ENCODE measurements around the gene CD300A.

CD300A gene

DNA sequence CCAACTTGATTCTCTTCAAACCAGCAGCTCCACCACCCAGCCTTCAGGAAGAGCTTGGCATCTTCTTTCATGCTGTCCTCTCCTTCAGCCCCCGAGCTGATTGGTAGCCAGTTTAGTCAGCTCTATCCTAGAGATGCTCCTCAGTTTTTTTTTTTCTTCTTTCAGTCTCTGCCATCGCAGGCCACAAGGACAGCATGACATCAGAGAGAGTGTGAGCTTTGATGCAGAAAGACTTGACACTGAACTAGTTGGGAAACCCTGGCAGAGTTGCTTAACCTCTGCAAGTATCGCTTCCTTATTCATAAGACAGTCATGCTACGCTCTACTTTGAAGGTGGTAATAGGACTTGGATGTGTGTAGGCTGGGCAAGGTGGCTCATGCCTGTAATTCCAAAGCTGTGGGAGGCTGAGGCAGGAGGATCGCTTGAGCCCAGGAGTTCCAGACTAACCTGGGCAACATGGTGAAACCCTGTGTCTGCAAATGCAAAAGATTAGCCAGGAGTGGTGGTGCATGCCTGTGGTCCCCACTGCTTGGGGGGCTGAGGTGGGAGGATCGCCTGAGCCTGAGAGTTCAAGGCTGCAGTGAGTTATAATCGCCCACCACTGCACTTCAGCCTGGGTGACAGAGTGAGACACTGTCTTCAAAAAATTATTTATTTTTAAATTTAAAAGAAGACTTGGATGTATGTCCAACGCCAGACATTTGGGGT lies 62.2 kb downstream of the CD300A start:
- H3K4me3 Mint-ChIP-seq: no peak overlapping the region
- H3K27ac Mint-ChIP-seq: no peak overlapping the region
- H3K27me3 Mint-ChIP-seq (ENCODE audit: low read depth): peaks cover 44% of the 10 kb centered on the region
- no peaks in the 10 kb centered on the region for H3K9me3 Mint-ChIP-seq
- H3K4me1 Mint-ChIP-seq: no peaks in the 10 kb centered on the region
- TF ChIP-seq, protein P1, sequence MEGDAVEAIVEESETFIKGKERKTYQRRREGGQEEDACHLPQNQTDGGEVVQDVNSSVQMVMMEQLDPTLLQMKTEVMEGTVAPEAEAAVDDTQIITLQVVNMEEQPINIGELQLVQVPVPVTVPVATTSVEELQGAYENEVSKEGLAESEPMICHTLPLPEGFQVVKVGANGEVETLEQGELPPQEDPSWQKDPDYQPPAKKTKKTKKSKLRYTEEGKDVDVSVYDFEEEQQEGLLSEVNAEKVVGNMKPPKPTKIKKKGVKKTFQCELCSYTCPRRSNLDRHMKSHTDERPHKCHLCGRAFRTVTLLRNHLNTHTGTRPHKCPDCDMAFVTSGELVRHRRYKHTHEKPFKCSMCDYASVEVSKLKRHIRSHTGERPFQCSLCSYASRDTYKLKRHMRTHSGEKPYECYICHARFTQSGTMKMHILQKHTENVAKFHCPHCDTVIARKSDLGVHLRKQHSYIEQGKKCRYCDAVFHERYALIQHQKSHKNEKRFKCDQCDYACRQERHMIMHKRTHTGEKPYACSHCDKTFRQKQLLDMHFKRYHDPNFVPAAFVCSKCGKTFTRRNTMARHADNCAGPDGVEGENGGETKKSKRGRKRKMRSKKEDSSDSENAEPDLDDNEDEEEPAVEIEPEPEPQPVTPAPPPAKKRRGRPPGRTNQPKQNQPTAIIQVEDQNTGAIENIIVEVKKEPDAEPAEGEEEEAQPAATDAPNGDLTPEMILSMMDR (IDR thresholded peaks at IDR 0.05; ENCODE audit: unreplicated experiment in 3 of 3): no peak
- H3K36me3 Mint-ChIP-seq (ENCODE audit: low read depth): no peaks in the 10 kb centered on the region

DNA sequence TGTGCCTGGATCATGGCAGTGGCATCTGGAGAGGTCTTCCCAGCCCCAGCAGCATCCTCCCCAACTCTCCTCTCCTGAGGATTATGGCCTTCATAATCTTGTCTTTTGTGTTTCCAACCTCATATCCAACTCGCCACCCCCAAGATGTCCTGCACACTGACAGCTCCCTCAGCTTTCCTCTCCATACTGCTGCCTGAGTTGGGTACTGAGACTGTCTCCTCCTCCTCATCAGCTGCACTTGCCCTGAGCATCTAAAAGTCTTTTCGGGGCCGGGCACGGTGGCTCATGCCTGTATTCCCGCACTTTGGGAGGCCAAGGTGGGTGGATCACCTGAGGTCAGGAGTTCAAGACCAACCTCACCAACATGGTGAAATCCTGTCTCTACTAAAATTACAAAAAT lies 62.8 kb downstream of the CD300A start:
- no peaks in the 10 kb centered on the region for H3K9me3 Mint-ChIP-seq
- peaks cover 42% of the 10 kb centered on the region for H3K27me3 Mint-ChIP-seq (ENCODE audit: low read depth)
- no peaks in the 10 kb centered on the region for H3K4me1 Mint-ChIP-seq
- no peak overlapping the region for H3K27ac Mint-ChIP-seq
- TF ChIP-seq, protein P1 (IDR thresholded peaks at IDR 0.05; ENCODE audit: unreplicated experiment in 3 of 3): no peak
- no peaks in the 10 kb centered on the region for H3K36me3 Mint-ChIP-seq (ENCODE audit: low read depth)
- H3K4me3 Mint-ChIP-seq: no peak overlapping the region

DNA sequence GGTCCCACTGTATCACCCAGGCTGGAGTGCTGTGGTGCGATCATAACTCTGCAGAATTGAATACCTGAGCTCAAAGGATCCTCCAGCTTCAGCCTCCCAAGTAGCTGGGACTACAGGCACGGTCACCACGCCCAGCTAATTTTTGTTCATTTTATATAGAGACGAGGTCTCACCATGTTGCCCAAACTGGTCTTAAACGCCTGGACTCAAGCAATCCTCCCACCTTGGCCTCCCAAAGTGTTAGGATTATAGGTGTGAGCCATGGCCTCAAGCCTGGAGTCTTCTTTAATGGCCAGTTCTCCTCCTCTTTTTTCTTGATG lies 64.4 kb downstream of the CD300A start:
- no peaks in the 10 kb centered on the region for H3K36me3 Mint-ChIP-seq (ENCODE audit: low read depth)
- H3K4me1 Mint-ChIP-seq: no peaks in the 10 kb centered on the region
- H3K27ac Mint-ChIP-seq: no peak overlapping the region
- TF ChIP-seq, protein P1 (IDR thresholded peaks at IDR 0.05; ENCODE audit: unreplicated experiment in 3 of 3): no peak
- H3K27me3 Mint-ChIP-seq (ENCODE audit: low read depth): peaks cover 34% of the 10 kb centered on the region
- peaks cover 4% of the 10 kb centered on the region for H3K9me3 Mint-ChIP-seq
- no peak overlapping the region for H3K4me3 Mint-ChIP-seq

DNA sequence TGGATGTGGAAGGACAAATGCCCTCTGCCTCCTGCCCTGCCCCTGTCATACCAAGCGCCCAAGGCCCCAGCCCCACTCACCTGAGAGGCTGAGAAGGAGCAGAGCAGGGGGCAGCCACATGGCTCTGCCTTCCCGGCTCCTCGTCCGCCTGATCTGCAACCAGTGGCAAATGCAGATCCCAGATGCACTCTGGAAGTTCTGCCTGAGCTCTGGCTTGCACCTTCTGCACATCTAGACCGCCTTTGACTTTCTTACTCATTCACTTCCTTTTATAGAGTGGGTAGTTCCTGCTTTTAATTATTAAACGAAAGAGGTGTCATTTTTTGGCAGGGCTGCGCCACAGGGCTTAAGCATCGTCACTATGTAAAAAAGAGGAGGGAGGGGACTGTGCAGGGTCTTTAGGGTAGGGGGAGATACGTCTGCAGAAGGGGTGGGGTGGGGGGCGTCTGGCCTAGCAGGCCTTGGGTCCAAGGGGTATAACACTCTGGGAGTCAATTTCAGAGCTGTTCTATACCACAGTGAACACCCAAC lies 64.9 kb downstream of the CD300A start, which contains the start of gene CD300LB:
Gene CD300LB, minus strand, starts transcription at position 245 of the 531 bp plus-strand sequence. Its CDS starts 125 bp downstream, at position 120.
- Mint-ChIP-seq H3K27me3 (ENCODE audit: low read depth) (peaks cover 29% of the 10 kb centered on the region), H3K27ac (no peak within 1 kb of the TSS), H3K9me3 (peaks cover 4% of the 10 kb centered on the region), H3K4me1 (no peaks in the 10 kb centered on the region), H3K4me3 (no peak within 1 kb of the TSS), H3K36me3 (ENCODE audit: low read depth) (no peaks in the 10 kb centered on the region)
- TF ChIP-seq, protein P1 (IDR thresholded peaks at IDR 0.05; ENCODE audit: unreplicated experiment in 3 of 3): no peak

DNA sequence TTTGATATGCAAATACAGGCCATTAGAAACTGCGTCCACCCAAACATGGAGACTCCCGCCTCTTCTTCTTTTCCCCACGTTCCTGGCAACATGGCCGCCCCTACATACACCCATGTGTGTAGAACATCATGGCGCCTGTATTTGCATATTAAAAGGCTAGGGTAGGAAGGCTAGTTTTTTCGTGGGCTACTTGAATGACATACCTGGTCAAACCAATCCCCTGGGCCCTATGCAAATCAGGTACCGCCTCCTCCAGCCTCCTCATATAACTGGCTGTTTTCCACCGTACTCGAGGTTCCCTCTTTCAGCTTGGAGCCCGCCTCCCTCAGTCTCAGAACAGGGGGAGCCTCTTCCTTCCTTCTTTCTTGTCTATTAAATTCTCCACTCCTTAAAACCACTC lies 65.7 kb downstream of the CD300A start:
- TF ChIP-seq, protein P1 (IDR thresholded peaks at IDR 0.05; ENCODE audit: unreplicated experiment in 3 of 3): no peak
- Mint-ChIP-seq H3K9me3 (peaks cover 4% of the 10 kb centered on the region), H3K36me3 (ENCODE audit: low read depth) (no peaks in the 10 kb centered on the region), H3K4me3 (no peak overlapping the region), H3K27me3 (ENCODE audit: low read depth) (peaks cover 35% of the 10 kb centered on the region), H3K4me1 (no peaks in the 10 kb centered on the region), H3K27ac (no peak overlapping the region)

Measured in nephron (organoid).